ENCODE data around the gene FTH1.

The FTH1 gene

GRCh38 chr11:61926235-61926634, 41.2 kb downstream of the FTH1 start:
- TF ChIP-seq, protein P1, sequence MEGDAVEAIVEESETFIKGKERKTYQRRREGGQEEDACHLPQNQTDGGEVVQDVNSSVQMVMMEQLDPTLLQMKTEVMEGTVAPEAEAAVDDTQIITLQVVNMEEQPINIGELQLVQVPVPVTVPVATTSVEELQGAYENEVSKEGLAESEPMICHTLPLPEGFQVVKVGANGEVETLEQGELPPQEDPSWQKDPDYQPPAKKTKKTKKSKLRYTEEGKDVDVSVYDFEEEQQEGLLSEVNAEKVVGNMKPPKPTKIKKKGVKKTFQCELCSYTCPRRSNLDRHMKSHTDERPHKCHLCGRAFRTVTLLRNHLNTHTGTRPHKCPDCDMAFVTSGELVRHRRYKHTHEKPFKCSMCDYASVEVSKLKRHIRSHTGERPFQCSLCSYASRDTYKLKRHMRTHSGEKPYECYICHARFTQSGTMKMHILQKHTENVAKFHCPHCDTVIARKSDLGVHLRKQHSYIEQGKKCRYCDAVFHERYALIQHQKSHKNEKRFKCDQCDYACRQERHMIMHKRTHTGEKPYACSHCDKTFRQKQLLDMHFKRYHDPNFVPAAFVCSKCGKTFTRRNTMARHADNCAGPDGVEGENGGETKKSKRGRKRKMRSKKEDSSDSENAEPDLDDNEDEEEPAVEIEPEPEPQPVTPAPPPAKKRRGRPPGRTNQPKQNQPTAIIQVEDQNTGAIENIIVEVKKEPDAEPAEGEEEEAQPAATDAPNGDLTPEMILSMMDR (IDR thresholded peaks at IDR 0.05; ENCODE audit: insufficient read depth, low read depth, low read length, missing control alignments) = no peak
- no peak for DNase-seq (ENCODE audit: low read depth)
- H3K4me3 ChIP-seq (ENCODE audit: low read depth, low read length) = no peak overlapping the region

- no peak for DNase-seq (ENCODE audit: low read depth)
- H3K4me3 ChIP-seq (ENCODE audit: low read depth, low read length) = no peak overlapping the region
- TF ChIP-seq, protein P1 (IDR thresholded peaks at IDR 0.05; ENCODE audit: insufficient read depth, low read depth, low read length, missing control alignments) = no peak
Measured at GRCh38 chr11:61925736-61926135, 41.7 kb downstream of the FTH1 start.

DNA sequence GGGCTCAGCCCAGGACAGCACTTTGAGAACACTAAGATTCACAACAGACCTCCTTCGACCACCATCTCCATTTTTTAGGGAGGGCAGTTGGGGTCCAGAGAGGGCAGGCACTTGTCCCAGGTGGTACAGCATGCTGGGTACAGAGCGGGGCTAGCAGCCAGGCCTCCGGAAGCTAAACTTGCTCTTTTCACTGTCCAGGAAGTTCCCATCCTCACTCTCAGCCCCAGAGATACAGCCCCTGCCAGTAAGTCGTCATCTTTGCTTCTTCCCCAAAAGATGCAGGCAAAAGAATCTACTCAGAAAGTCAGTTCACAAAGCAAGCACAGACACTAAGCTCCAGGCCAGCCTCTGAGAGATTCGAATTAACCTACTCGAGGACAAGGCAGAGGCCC, 43.4 kb downstream of the FTH1 start:
- H3K4me3 ChIP-seq (ENCODE audit: low read depth, low read length) = no peak overlapping the region
- TF ChIP-seq, protein P1 (IDR thresholded peaks at IDR 0.05; ENCODE audit: insufficient read depth, low read depth, low read length, missing control alignments) = no peak
- no peak for DNase-seq (ENCODE audit: low read depth)

DNA sequence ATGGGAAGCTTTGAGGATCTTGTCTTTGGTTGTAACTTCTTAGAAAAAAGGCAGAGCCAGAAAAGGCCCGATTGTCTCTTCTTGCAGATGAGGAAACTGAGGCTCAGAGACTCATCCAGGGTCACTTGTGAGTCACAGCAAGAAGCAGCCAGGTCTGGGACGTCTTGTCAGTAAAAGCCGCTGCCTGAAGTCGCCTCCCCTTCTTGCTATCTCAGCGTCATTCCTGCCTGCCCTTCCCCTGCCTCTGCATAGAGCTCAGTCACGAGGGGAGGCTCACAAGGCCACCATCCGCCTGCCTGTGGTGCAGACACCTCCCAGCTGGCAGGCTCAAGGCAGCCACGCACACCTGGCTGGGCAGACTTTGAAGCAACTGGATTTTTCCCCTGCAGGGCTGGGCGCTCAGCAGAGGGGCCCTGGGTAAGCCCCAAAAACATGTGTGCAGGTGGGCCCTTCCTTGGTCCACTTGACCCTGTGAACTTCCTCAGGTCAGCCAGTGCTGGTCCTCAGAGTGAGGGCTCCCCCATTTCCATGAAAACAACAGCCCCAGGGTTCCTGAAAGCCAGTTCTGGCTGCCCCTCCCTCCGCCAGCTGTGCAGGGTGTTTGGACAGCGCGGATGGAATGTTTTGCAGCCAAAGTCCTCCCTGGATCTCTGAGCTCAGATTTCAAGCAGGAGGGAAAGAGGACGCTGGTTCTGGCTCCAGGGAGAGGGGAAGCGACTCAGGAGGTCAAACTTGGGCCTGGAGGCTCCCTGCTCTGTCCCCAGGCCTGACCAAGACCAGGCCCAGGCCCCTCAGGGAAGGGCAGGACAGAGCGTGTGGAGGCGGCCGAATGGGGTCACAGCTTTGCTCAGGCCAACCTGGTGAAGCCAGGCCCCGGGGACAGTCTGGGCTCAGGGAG, 44.0 kb downstream of the FTH1 start:
- no peak for DNase-seq (ENCODE audit: low read depth)
- H3K4me3 ChIP-seq (ENCODE audit: low read depth, low read length) = no peak overlapping the region
- TF ChIP-seq, protein P1 (IDR thresholded peaks at IDR 0.05; ENCODE audit: insufficient read depth, low read depth, low read length, missing control alignments) = no peak

DNA sequence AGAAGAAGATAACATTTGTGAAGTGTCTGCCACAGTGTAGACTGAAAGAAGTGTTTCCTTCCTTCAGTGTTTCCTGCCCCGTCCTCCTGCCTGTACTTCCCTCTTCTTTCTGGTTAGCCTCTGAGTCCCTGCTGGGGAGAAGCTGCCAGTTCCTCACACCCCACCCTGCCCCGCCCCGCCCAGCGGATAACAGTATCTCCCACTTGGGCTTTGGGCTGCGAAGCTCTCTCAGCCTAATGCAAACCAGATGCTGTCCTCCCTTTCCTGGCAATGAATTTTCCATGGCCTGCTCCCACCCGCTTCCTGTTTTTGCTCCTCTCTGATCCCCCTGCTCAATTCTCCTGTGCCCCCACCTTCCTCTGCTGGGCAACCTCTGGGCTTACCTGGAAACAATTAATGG, 44.9 kb downstream of the FTH1 start:
- DNase-seq (ENCODE audit: low read depth) = no peak
- H3K4me3 ChIP-seq (ENCODE audit: low read depth, low read length) = no peak overlapping the region
- TF ChIP-seq, protein P1 (IDR thresholded peaks at IDR 0.05; ENCODE audit: insufficient read depth, low read depth, low read length, missing control alignments) = no peak

GRCh38 chr11:61921446-61921845, 46.0 kb downstream of the FTH1 start:
- DNase-seq (ENCODE audit: low read depth) = no peak
- TF ChIP-seq, protein P1 (IDR thresholded peaks at IDR 0.05; ENCODE audit: insufficient read depth, low read depth, low read length, missing control alignments) = no peak
- no peak overlapping the region for H3K4me3 ChIP-seq (ENCODE audit: low read depth, low read length)

All from GM12865 (cell line).